ENCODE measurements around the gene TVP23C. TPM values are rescaled to one million over a fixed set of nuclear protein-coding genes. Genes with fewer than 3 reads are reported as not detected.

TVP23C gene
- total RNA-seq, 1 donor from 2014 or later: 4.8 TPM

- Histone ChIP-seq H3K27ac (replicated peaks) (no peak overlapping the region), H3K4me3 (no peak overlapping the region), H3K4me1 (peaks cover 38% of the 10 kb centered on the region), H3K9me3 (replicated peaks) (no peaks in the 10 kb centered on the region), H3K27me3 (ENCODE audit: low read depth) (no peaks in the 10 kb centered on the region), H3K36me3 (no peaks in the 10 kb centered on the region)
- no peak for TF ChIP-seq CTCF (IDR thresholded peaks at IDR 0.05; ENCODE audit: borderline replicate concordance)
- intact Hi-C loops (cut with micrococcal nuclease): no loop called here
- DNase-seq: no peak
Observed at GRCh38 chr17:15493693-15494035, 69.6 kb downstream of the TVP23C start.

- no peak overlapping the region for H3K27ac ChIP-seq (replicated peaks)
- TF ChIP-seq CTCF (IDR thresholded peaks at IDR 0.05; ENCODE audit: borderline replicate concordance): no peak
- no peak overlapping the region for H3K4me3 ChIP-seq
- H3K27me3 ChIP-seq (ENCODE audit: low read depth): no peaks in the 10 kb centered on the region
- DNase-seq: no peak
- H3K4me1 ChIP-seq: peaks cover 38% of the 10 kb centered on the region
- H3K9me3 ChIP-seq (replicated peaks): no peaks in the 10 kb centered on the region
- H3K36me3 ChIP-seq: no peaks in the 10 kb centered on the region
- intact Hi-C loops (cut with micrococcal nuclease): no loop called here
Observed at GRCh38 chr17:15492791-15493692, 70.2 kb downstream of the TVP23C start.

GRCh38 chr17:15492186-15492585, 71.1 kb downstream of the TVP23C start:
- Histone ChIP-seq H3K4me1 (peaks cover 34% of the 10 kb centered on the region), H3K4me3 (no peak overlapping the region), H3K9me3 (replicated peaks) (no peaks in the 10 kb centered on the region), H3K27me3 (ENCODE audit: low read depth) (no peaks in the 10 kb centered on the region), H3K36me3 (no peaks in the 10 kb centered on the region), H3K27ac (replicated peaks) (no peak overlapping the region)
- no peak for TF ChIP-seq CTCF (IDR thresholded peaks at IDR 0.05; ENCODE audit: borderline replicate concordance)
- intact Hi-C loops (cut with micrococcal nuclease): no loop called here
- DNase-seq: no peak

GRCh38 chr17:15490634-15491261, 72.5 kb downstream of the TVP23C start:
- Histone ChIP-seq H3K27me3 (ENCODE audit: low read depth) (no peaks in the 10 kb centered on the region), H3K4me1 (peaks cover 25% of the 10 kb centered on the region), H3K27ac (replicated peaks) (peak overlapping the region; percentile 80), H3K36me3 (no peaks in the 10 kb centered on the region), H3K4me3 (no peak overlapping the region), H3K9me3 (replicated peaks) (no peaks in the 10 kb centered on the region)
- intact Hi-C loops (cut with micrococcal nuclease): no loop called here
- peak; percentile 72 for DNase-seq
- no peak for TF ChIP-seq CTCF (IDR thresholded peaks at IDR 0.05; ENCODE audit: borderline replicate concordance)

- intact Hi-C loops (cut with micrococcal nuclease): no loop called here
- no peaks in the 10 kb centered on the region for H3K36me3 ChIP-seq
- H3K4me3 ChIP-seq: no peak overlapping the region
- TF ChIP-seq CTCF (IDR thresholded peaks at IDR 0.05; ENCODE audit: borderline replicate concordance): no peak
- H3K9me3 ChIP-seq (replicated peaks): no peaks in the 10 kb centered on the region
- H3K27me3 ChIP-seq (ENCODE audit: low read depth): no peaks in the 10 kb centered on the region
- H3K4me1 ChIP-seq: peaks cover 21% of the 10 kb centered on the region
- no peak overlapping the region for H3K27ac ChIP-seq (replicated peaks)
- DNase-seq: no peak
Observed at GRCh38 chr17:15488557-15488956, 74.7 kb downstream of the TVP23C start.

All from left ventricle myocardium inferior (tissue), 1 donor.